DMS79 (cell line): ENCODE results near the gene ING5.

Source experiments
- DNase-seq: peaks from one replicate; lab custom pipeline; 2025; lab: John Stamatoyannopoulos, UW

ING5 gene

GRCh38 chr2:241776336-241777169 lies 74.7 kb downstream of the ING5 start, which contains the start of gene GAL3ST2:
Gene GAL3ST2, plus strand, starts transcription at chr2:241776822. Its CDS starts 134 bp downstream, at chr2:241776956.
- no peak for DNase-seq

GRCh38 chr2:241777170-241777685 lies 75.4 kb downstream of the ING5 start:
- no peak for DNase-seq

- no peak for DNase-seq
Observed at GRCh38 chr2:241777686-241778627, 76.1 kb downstream of the ING5 start.
